CMK (cell line): ENCODE results near the gene RHOJ.
"Not testable (repeated sequence)": the region's sequence is repeated elsewhere in the genome, so short reads cannot be mapped to it uniquely, and the experiment has no call there.

ENCODE experiments used
- DNase-seq: peaks from one replicate; pipeline ENCODE4 v3.0.0-alpha.2; 2010; ENCODE audit warnings: low read depth

RHOJ gene

DNA sequence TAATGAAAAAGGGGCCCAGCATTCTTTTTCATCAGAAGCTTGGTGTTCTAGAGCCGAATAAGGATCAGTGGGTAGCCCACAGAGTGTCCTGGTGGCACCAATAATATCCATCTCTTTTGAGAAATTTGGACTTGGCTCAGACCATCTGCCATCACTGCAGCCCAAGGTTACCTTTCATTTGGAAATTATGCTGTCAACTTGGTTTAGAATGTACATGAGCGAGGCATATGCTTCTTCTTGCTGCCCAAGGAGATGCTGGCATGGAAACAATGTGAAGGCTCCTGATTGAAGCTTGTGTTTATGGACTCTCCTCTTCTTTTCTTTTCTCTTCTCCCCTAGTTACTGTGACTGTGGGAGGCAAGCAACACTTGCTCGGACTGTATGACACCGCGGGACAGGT lies 64.5 kb downstream of the RHOJ start:
- DNase-seq = no peak

DNA sequence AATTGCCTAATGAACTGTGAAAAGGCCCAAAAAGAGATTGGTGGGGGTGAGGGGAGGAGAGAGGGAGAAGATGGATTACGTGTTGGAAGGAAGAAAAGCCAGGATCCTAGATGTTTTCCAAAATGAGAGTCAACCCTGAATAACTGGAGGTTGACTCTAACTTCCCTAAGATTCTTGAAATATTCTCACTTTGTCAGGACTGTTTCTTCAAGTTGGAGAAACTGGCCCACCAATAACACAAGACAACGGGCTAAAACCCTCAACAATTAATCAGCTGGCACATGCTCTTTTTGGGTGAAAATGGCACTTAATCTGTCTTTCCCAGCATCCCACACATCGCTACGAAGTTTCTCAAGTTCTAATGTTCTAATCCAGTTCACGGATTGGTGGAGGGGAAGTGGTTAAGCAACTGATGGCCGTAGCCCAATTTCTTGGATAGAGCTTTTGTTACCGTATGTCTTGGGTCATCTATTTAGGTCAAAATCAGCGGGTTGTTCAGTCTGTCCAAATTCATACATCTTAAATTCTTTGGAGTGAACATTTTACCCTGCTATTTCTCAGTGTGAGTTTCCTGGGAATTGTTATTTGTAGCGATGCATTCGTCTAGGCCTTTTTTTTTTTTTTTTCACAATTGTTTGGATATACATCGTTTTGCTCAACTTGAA lies 65.5 kb downstream of the RHOJ start:
- no peak for DNase-seq

DNA sequence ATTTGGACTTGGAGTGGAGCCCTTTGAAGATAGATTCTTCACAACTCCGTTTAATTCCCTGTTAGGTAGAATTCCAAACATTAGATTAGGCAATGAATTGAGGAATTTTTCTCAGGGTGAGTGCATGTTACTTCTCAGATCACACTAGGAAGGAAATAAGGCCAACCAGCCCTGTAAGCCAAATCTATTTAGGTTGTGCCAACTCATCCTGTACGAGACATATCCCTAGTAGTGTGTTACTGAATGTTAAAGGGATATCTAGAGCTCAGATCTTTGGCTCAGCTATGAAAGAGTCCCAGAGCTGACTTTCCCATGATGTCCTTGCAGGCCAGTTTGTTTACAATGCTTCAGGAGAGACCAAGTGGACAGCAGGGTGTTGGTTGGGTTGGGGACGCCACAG lies 68.9 kb downstream of the RHOJ start:
- no peak for DNase-seq

DNA sequence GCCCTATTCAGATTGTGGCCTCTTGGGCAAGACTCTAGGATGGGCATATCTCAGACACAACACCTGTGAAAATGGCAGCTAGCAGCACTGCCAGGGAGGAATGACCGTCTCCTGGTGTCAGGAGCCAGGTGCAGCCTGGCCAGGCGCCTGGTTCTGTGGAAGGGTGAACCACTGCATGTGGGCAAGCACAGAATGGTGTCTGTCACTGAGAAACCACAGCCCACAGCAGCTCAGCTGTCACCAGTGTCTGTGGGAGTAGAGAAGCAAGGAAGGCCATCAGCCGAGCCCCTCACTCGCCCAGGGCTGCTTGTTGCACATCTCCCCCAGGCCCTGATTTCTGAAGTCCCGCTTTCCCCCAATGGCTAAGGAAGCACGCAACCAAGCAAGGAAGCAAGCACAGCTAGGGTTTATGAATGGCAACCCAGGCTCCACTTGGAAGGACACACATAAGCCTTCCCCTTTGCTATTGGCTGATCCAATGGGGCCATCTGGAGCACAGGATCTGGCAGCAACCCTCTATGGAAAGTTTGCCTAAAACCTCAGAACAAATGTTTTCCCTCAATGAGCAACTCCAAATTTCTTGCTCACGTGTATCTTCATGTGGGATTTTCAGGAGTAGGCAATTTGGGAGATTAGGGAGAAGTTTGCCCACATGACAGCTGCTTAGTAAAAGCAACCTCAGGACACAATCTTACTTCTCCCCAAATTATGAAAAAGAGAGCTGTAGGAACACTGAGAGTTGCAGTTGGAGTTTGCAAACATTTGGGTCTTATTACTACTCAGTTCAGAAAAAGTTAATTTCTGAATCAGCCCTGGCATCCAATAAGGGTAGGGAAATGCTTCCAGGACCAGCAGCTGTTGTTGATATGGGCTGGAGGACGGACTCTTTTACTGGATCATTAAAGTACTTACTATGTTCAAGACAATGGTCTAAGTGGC lies 69.7 kb downstream of the RHOJ start:
- DNase-seq = no peak

DNA sequence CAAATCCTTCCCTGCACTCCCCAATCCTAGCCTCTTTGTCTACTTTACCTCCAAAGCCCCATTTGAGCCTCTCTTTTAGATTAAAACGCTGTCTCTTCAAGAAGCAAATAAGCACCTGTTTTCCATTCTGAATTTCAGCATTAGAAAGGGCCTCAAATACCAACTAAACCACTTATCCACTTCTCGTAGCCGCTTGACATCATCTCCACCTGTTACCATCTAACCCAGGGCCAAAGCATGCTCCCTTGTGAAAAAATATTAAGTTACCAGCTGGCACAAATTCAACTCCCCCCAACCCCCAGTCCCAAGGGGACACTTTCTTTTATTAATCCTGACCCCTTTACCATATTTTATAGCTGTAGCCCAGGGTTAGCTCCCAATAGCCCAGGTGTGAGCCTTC lies 71.4 kb downstream of the RHOJ start:
- no peak for DNase-seq

DNA sequence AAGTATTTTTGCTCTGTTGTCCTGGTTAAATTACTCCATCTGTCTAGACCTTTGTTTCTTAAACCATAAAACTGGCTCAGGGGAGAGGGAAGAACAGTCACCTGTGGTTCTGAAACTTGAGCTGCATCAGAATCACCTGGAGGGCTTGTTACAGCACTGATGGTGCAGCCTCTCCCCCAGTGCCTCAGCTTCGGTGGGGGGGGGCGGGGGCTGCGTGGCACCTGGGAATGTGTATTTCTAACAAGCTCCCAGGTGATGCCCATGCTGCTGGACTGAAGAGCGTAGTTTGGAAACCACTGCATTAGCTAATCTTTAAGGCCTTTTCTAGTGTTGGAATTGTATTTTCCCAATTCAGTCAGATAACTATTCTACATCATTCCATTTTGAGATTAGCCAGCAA lies 71.8 kb downstream of the RHOJ start:
- no peak for DNase-seq

DNA sequence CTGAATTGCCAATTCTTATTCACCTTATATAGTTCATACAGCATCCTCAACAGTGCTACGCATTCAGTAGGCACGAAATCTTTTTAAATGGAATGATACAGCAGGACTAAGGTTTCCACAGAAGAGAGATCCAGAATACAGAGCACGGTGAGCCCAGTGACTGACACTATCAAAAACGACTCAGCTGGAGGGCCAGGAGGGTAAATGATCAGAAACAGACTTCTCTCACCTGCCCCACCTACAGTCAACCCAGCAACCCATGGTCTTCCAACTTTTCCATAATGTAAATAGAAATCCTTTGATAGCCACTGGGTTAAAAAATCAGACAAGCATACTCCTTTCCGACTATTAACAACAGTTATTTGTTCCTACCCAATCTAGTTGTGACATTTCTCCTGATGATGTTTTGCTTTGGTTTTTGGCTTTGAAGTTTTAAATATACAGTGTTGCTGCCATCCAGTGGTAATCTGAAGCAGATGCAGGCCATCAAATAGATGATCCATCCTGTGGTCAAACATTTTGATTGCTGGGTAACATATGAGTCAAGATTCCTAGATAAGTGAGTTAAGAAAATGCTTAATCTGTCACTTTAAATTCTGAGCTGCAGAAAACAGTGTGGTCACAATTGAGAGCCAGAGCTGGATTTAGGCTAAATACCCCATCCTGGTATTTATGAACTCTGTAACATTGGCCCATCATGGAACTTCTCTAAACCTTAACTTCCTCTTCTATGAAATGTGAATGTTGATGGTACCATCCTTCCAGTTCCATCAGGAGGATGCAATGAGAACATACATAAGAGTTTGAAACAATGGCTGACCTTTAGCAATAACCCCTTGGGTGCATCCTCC lies 72.5 kb downstream of the RHOJ start:
- DNase-seq = no peak

DNA sequence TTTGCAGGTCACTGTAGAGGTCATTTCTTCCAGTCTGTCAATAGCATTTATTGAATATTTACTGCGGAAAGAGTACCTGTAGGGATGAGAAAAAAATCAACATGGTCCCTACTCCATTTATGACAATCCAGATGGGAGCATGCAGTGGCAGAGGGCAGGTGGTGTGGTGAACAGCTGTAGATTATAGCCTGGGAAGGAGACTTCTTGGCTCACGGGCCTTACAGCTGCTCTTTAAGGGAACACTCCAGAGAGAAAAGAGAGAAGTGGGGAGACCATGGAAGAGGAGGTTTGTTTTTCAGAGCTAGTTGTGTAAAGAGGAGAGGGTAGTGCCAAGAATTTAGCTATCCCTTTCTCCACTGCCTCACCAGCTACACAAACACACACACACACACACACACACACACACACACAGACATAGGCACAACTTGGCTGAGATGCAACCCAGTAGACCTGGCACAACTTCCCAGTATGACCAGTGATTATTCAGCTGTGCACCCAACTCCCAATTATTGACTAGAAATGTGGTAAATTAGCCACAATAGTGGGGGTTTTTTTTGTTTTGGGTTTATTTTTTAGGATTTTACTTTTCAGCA lies 73.4 kb downstream of the RHOJ start:
- DNase-seq = no peak

DNA sequence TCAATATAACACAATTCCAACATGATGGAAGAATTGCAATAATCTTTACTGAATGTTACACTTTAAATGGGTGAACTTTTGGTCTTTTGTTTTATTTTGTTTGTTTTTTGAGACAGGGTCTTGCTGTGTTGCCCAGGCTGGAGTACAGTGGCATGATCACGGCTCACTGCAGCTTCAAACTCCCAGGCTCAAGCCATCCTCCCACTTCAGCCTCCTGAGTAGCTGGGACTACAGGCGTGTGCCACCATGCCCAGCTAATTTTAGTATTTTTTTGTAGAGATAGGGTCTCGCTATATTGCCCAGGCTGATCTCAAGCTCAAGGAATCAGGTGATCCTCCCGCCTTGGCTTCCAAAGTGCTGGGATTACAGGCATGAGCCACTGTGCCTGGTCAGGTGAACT lies 75.7 kb downstream of the RHOJ start:
- DNase-seq = not testable (repeated sequence)

DNA sequence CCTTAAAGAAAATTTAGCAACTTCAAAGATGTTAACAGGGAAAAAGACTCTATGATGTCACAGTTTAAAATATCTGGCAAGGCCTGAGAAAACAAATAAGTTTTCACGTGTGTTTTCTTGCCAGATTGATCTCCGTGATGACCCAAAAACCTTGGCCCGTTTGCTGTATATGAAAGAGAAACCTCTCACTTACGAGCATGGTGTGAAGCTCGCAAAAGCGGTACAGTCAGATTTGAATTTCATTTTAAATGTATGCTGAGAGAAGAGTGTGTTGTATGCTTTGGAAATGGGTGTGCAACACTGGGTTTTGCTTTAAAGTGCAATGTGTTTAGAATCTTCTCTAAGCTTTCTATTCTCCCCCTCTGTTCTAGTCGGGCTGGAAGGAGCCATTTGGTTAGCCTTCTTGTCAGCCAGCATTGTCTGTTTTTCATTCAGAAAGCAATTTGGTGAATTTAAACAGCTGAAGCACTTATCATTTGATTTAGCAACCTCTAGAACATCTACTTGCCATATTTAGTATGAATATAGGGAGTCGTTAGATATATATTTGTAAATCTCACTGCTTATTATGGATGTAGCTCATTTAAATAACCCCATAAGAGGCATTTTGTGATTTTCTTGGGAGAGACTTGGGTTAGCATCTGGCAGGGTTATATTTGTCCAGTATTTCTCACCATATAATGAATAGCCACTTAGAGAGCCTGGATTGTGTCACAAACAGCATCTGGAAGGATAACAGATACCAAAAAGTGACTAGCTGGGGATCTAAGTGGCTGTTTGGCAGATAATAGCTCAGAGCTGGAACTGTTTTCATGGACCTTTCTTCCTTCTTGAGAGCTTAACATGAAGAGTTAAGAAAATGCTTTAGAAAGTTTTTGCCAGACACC lies 79.0 kb downstream of the RHOJ start:
- no peak for DNase-seq

DNA sequence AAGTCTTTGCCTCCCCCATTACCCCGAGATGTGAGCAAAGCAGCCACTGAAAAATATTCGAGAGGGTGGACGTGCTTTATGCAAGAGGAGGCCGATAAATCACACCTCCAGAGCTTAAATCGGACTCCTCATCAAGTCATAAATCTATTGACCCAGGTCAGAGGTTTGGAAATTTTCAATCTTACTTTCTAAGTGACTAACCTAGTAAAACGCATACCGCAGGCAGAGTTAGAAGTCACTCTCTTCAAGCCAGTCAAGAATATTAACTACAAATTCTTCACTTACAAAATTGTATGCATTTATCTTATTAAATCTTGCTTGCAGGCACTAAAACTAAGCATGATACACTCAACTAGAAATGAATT lies 79.6 kb downstream of the RHOJ start:
- no peak for DNase-seq

DNA sequence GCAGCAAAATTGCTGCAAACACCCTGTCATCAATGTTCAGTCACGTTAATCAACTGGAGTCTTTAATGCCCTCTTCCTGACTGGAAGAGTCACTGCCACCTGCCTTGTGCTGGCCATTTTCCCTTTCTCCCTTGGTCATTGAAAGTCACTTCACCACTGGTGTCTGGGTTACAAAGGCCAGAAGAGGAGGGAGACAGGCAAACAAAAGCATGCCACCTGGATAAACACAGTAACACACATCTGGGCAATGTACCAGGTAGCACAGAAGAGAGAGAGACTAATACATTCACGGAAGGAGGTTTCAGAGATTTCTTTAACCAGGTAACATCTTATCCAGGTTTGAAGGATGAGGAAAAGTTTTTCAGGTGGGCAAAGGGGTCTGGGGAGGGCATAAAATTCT lies 81.8 kb downstream of the RHOJ start:
- DNase-seq = no peak

DNA sequence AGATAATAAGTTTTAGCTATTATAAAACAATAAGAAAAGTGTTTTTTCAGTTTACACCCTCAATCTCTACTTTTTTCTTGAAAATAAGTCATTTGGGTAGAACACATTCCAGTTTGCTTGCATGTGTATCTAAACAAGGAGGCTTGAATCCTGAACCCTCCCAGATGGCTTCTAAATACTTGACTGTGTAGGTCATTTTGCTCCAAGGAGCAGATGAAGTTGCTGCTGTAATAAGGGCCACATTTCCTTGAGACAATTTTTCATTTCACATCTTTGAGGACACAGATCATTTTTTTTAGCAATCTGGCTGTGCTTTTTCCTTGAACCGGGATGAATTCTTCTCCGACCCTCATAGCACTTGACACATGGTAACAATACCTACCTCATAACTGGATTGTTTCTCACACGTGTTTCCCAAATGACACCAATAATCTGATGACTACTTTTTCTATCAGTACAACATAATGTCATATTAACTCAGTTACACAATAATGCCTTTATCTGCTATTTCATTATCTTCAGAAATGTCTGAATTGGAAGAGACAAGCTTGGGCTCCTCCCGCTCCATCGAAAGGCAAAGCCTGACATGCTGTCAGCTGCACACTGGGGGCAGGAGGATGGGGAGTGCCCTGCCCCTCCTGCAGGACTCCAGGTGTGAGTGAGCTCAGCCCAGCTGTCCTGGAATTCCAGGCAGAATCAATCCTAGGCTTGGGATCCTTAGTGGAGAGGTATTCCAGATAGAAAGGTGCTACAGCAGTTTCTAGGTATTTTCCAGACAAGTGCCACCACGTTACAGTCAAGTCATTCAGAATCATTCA lies 83.6 kb downstream of the RHOJ start:
- DNase-seq = no peak

DNA sequence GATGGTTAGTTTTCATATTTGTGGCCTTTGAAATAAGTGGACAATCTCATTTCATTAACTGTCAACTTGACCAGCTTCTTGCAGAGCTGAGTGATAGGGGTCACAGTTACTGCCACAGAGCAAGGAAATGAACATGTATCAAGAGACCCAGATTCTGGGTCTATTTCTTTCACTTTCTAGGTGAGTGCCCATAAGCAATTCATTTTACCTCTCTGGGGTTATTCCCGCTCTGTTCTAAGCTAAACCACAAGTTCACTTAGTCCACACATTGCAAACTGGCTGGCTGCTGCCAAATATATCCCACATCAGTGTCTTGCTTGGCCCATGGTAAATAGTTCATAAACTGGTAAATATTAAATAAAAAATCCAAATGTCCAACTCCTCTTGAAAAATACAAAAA lies 84.6 kb downstream of the RHOJ start:
- DNase-seq = no peak

DNA sequence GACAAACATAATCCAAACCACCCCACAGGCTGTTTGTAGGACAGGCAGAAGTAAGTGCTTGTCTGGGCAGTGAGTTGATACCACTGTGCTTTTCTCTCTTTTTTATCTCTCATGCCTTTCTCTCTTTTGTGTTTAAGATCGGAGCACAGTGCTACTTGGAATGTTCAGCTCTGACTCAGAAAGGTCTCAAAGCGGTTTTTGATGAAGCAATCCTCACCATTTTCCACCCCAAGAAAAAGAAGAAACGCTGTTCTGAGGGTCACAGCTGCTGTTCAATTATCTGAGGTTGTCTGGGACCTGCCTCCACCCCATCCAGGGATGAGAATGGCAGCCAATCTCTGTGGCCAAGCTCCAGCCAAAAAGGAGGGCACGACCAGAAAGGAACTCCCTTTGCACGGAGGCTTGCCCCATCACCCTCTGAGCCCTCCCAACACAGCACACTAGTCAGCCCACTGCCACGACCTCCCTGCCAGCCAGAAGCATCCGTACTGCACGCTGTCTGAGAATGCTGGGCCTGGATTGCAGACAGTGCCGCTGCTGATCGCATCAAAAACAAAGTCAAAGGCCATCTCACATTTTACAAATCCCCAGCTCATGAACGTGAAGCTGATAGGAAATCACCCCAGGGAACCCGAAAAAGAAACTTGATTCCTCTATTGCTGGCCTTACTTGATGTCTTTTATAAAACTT lies 86.6 kb downstream of the RHOJ start:
- DNase-seq = no peak

DNA sequence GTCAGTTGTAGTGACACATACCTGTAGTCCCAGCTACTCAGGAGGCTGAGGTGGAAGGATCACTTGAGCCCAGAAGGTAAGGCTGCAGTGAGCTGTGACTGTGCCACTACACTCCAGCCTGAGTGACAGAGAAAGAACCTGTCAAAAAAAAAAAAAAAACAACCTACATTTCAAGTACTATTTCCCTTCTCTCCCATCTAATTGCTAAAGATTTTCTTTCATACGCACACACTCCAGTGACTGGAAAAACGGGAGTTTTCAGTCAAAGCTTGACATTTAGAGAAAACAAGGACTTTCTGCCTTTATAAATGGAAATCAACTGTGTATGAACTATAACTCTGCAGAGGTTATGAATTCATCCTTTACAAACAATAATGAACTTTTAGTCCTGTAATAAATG lies 88.6 kb downstream of the RHOJ start:
- DNase-seq = no peak

DNA sequence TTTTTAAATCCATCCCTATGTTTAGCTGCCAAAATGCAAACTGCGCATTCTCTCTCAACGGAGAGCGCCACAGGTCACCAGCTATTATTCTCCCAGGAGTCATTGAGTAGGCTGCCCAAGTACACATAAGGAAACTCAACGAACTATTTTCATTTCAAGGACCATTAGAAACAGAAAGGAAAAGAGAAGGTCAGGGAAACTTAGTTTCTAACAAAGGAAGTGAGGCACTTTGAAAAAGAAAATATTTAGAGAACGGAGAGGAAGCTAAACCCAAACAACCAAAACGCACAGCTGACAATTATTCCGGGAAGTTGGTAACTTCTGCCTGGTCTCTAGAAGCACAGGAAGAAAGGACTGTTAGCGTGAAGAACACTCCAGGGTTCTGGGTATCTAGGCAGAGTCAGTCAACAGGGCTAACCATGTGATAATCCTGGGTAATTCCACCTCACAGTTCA lies 91.0 kb downstream of the RHOJ start:
- DNase-seq = no peak

DNA sequence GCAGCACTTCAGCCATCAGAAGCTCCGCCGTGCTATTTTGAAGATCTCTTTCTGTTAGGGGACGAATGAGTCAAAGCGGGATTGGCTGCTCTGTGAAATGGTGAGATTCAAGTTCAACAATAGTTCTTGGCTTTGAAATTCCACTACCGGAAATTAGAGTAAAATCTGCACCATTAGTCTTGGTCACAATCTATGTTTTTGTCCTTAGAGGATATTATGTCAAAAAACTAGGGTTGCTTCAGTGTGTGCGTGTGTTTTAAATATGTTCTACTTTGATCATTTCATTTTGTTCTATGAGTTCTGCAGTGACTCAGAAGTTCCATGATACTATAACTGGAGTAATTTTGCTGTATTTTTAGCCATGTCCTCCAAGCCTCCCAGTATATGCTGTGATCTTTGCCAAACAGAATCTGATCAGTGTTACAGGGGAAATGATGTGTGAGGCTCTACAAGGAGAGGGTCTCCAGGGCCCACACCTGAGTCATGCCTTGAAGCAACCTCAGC lies 91.9 kb downstream of the RHOJ start:
- no peak for DNase-seq

DNA sequence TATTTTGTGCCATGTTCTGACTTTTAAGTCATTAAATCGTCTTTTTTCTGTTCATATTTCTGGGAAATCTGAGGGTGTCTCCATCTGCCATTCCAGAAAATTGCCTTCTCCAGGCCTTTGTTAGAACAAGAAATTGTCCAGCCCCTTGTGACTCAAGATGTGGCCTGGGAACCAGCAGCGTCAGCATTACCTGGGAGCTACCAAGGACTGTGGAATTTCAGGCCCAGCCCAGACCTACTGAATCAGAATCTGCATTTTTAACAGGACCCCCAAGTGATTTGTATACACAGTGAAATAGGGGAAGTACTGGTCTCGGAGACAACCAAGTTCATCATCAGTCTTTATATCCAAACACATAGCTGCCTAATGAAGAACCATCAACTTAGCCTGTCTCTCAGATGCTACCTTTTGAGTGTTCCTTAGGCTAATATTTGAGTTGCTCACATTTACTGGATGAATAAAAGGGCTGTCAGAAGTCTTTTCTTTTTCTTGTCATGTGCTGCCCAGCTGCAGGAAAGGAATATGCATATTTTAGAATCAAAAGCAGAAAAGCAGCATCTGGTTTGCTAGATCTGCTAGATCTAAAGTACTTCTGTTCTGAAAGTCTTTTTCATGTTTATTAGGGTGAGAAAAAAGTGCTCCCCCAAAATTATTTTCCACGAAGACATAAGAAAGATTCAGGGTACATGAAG lies 93.3 kb downstream of the RHOJ start:
- no peak for DNase-seq
